GM12878 (cell line): ENCODE measurements around the gene EMP3. TPM values are rescaled to one million over a fixed set of nuclear protein-coding genes. Genes with fewer than 3 reads are reported as not detected.

Experiments used
- ATAC-seq: fragments of 200-7000 bp; cut with Tn5 transposase; 3 replicates; pipeline ENCODE4 v1.9.1; 2020; ENCODE audit warnings: mild to moderate bottlenecking, moderate library complexity
- BruUV-seq: library from RNA; stranded (reverse); fragments of 400-500 nt; replicated peaks from 2 replicates; lab custom pipeline; 2021; lab: Mats Ljungman, UMichigan
- CTCF ChIA-PET: fragments of 300-600 bp; sonication (Branson Sonifier 250); formaldehyde crosslinking; extraction: SDS; loops from one replicate; lab custom pipeline; 2021; ENCODE audit warnings: inconsistent platforms; lab: Yijun Ruan, JAX
- POLR2A ChIA-PET: fragments of 350-600 bp; formaldehyde crosslinking; extraction: SDS; loops from one replicate; lab custom pipeline; 2021; ENCODE audit warnings: inconsistent platforms; lab: Charles Lee
- RAD21 ChIA-PET: fragments of 300-600 bp; sonication (Branson Sonifier 250); formaldehyde crosslinking; loops from one replicate; lab custom pipeline; 2023; ENCODE audit warnings: antibody characterized with exemption; ENCODE audit not compliant: unreplicated experiment; lab: Charles Lee
- SMC1A ChIA-PET: fragments of 300-600 bp; sonication (Branson Sonifier 250); formaldehyde crosslinking; loops from one replicate; lab custom pipeline; 2023; ENCODE audit not compliant: unreplicated experiment, uncharacterized antibody; lab: Charles Lee
- DNase-seq: peaks from one replicate; pipeline ENCODE4 v3.0.0-alpha.2; 2011; ENCODE audit warnings: low read depth, low spot score
- FAIRE-seq: peaks from 3 replicates; lab custom pipeline; 2011; peaks lifted over from hg19 to GRCh38; lab: Jason Lieb, UNC
- H2AFZ ChIP-seq: 2 replicates; pipeline ENCODE4 v1.6.0; 2011; ENCODE audit warnings: low read depth, low read length, control low read depth; ENCODE audit not compliant: control insufficient read depth
- H3K27ac ChIP-seq: 2 replicates; pipeline ENCODE4 v1.5.1; 2011; ENCODE audit warnings: control low read depth; ENCODE audit not compliant: control insufficient read depth, insufficient read depth
- H3K27me3 ChIP-seq, 2 experiments: replicated peaks in 1 of 2; 2 replicates each; pipeline versions ENCODE4 v1.6.0 to v1.6.1; 2011; ENCODE audit warnings: low read length in 1 of 2; ENCODE audit not compliant: control insufficient read depth in 2 of 2, insufficient read depth in 2 of 2
- H3K36me3 ChIP-seq, 2 experiments: 2 replicates each; pipeline ENCODE4 v1.5.1; 2011; ENCODE audit warnings: low read length in 1 of 2; ENCODE audit not compliant: control insufficient read depth in 2 of 2, insufficient read depth in 2 of 2
- H3K4me1 ChIP-seq: 2 replicates; pipeline ENCODE4 v1.6.1; 2011; ENCODE audit warnings: mild to moderate bottlenecking, low read length, moderate library complexity, mixed read lengths; ENCODE audit not compliant: control insufficient read depth, insufficient read depth
- H3K4me2 ChIP-seq: 2 replicates; pipeline ENCODE4 v1.6.0; 2011; ENCODE audit warnings: control low read depth; ENCODE audit not compliant: control insufficient read depth, insufficient read depth
- H3K4me3 ChIP-seq: fragments of 200-600 bp; sonication (generic); 2 replicates; pipeline ENCODE4 v1.5.1; 2016
- H3K79me2 ChIP-seq: 2 replicates; pipeline ENCODE4 v1.6.0; 2011; ENCODE audit warnings: low read length; ENCODE audit not compliant: control insufficient read depth, insufficient read depth
- H3K9ac ChIP-seq: 2 replicates; pipeline ENCODE4 v1.8.0; 2011; ENCODE audit warnings: low read length, control low read depth, mixed read lengths; ENCODE audit not compliant: control insufficient read depth, insufficient read depth
- H3K9me3 ChIP-seq: replicated peaks from 3 replicates; pipeline ENCODE4 v1.5.1; 2011; ENCODE audit warnings: mild to moderate bottlenecking, low read length; ENCODE audit not compliant: control insufficient read depth, insufficient read depth
- H4K20me1 ChIP-seq: 2 replicates; pipeline ENCODE4 v1.6.0; 2011; ENCODE audit not compliant: control insufficient read depth, insufficient read depth
- ATF7 ChIP-seq: fragments of 450-650 bp; IDR thresholded peaks from 2 replicates; pipeline ENCODE4 v1.6.1; 2016; ENCODE audit warnings: low read depth, mild to moderate bottlenecking
- CBX5 ChIP-seq: sonication (generic); IDR thresholded peaks from 2 replicates; pipeline ENCODE4 v1.6.1; 2016; ENCODE audit warnings: low read depth, moderate library complexity, mild to moderate bottlenecking, inconsistent platforms
- ESRRA ChIP-seq: IDR thresholded peaks from 2 replicates; pipeline ENCODE4 v1.6.1; 2012; ENCODE audit warnings: mild to moderate bottlenecking, low read length, improper control_type of control experiment
- ETV6 ChIP-seq, 2 experiments: fragments of 450-650 bp in 1 of 2; IDR thresholded peaks in 1 of 2; conservative IDR thresholded peaks in 1 of 2; 2 replicates each; pipeline ENCODE4 v1.6.1; 2014; ENCODE audit warnings: antibody characterized with exemption in 1 of 2, borderline replicate concordance in 1 of 2, low read depth in 1 of 2, mild to moderate bottlenecking in 1 of 2, moderate library complexity in 1 of 2
- JUNB ChIP-seq: IDR thresholded peaks from 2 replicates; pipeline ENCODE4 v1.6.1; 2016; ENCODE audit warnings: antibody characterized with exemption, mild to moderate bottlenecking
- NFYB ChIP-seq: IDR thresholded peaks from 2 replicates; pipeline ENCODE4 v1.6.1; 2011; ENCODE audit warnings: low read depth, mild to moderate bottlenecking, low read length, improper control_type of control experiment, moderate library complexity; ENCODE audit not compliant: insufficient read depth
- NRF1 ChIP-seq: conservative IDR thresholded peaks from 2 replicates; pipeline ENCODE4 v1.6.1; 2011; ENCODE audit warnings: mild to moderate bottlenecking, low read depth, low read length, improper control_type of control experiment
- RB1 ChIP-seq: fragments of 450-650 bp; formaldehyde crosslinking; IDR thresholded peaks from 2 replicates; pipeline ENCODE4 v1.6.1; 2017; ENCODE audit warnings: mild to moderate bottlenecking, borderline replicate concordance
- RBBP5 ChIP-seq: fragments of 200-600 bp; sonication (generic); conservative IDR thresholded peaks from 2 replicates; pipeline ENCODE4 v1.6.1; 2016
- RUNX3 ChIP-seq: IDR thresholded peaks from 2 replicates; pipeline ENCODE4 v1.6.1; 2012; ENCODE audit warnings: low read length, inconsistent platforms
- SPI1 ChIP-seq: IDR thresholded peaks from 2 replicates; pipeline ENCODE4 v1.6.1; 2011; ENCODE audit warnings: low read depth, mild to moderate bottlenecking, low read length, moderate library complexity, borderline replicate concordance; ENCODE audit not compliant: insufficient read depth
- TARDBP ChIP-seq: IDR thresholded peaks from 2 replicates; pipeline ENCODE4 v1.6.1; 2016; ENCODE audit warnings: borderline replicate concordance
- TCF12 ChIP-seq: IDR thresholded peaks from 2 replicates; pipeline ENCODE4 v1.6.1; 2011; ENCODE audit warnings: low read depth, mild to moderate bottlenecking, low read length
- TCF3 ChIP-seq: IDR thresholded peaks from 2 replicates; pipeline ENCODE4 v1.6.1; 2012; ENCODE audit warnings: low read depth, mild to moderate bottlenecking, low read length, borderline replicate concordance; ENCODE audit not compliant: insufficient read depth
- ZNF274 ChIP-seq: IDR thresholded peaks from one replicate; pipeline ENCODE4 v1.8.0; 2011; ENCODE audit not compliant: insufficient read length, insufficient read depth
- WGBS: methylation state at CpG from one replicate; pipeline ENCODE4 v1.1.6; 2016; ENCODE audit warnings: low lambda C conversion rate; ENCODE audit not compliant: insufficient replicate concordance, insufficient coverage; ENCODE audit errors: missing lambda C conversion rate; 5-methylcytosine and 5-hydroxymethylcytosine counted together
- in situ Hi-C: fragments of 300-500 bp; cut with MboI; formaldehyde crosslinking; loops from 9 replicates; pipeline ENCODE4 v1.14.3; 2018; ENCODE audit warnings: mixed read lengths
- intact Hi-C: fragments of 100-400 bp; cut with micrococcal nuclease; formaldehyde crosslinking; loops from one replicate; pipeline ENCODE4 v1.14.2; 2022; ENCODE audit not compliant: unreplicated experiment
- polyA plus RNA-seq, 11 experiments: library from polyadenylated mRNA; depleted of rRNA in 4 of 11; unstranded in 6 of 11; stranded (reverse) in 5 of 11; fragments of >200 nt; fragmentation: Nextera tagmentation in 4 of 11; fragmentation: Illumina TruSeq in 1 of 11; extraction: Ambion mirVana in 4 of 11; extraction: Trizol in 1 of 11; gene quantifications; 1 replicate in 1 of 11; 2 replicates in 10 of 11; pipeline versions ENCODE4 v1.2.1 to v1.2.3, GENCODE V29; 2011 to 2016; ENCODE audit warnings: inconsistent platforms in 2 of 11, missing spikeins in 2 of 11, low read depth in 1 of 11
- total RNA-seq, 4 experiments: library from RNA; depleted of rRNA in 3 of 4; stranded (reverse); fragments of >200 nt in 3 of 4; fragmentation: Illumina TruSeq in 1 of 4; extraction: Trizol in 1 of 4; gene quantifications; 2 replicates each; pipeline versions ENCODE4 v1.2.1 to v1.2.3, GENCODE V29; 2013 to 2021
- TF ChIP-seq, protein P1 (sequence below): IDR thresholded peaks from 2 replicates; pipeline ENCODE4 v1.6.1; 2011; ENCODE audit warnings: borderline replicate concordance, low read depth, mild to moderate bottlenecking, moderate library complexity, low read length; ENCODE audit not compliant: insufficient read depth, poor library complexity, severe bottlenecking
- TF ChIP-seq, protein P2 (sequence below), 3 experiments: IDR thresholded peaks in 2 of 3; conservative IDR thresholded peaks in 1 of 3; 2 replicates each; pipeline ENCODE4 v1.5.1; 2011; ENCODE audit warnings: low read depth in 3 of 3, low read length in 3 of 3, mild to moderate bottlenecking in 3 of 3, control low read depth in 2 of 3, moderate library complexity in 2 of 3, inconsistent platforms in 1 of 3, mixed read lengths in 1 of 3; ENCODE audit not compliant: control insufficient read depth in 2 of 3, insufficient read depth in 1 of 3; ENCODE audit errors: extremely low read depth in 1 of 3
- TF ChIP-seq, protein P3 (sequence below): fragments of 450-650 bp; IDR thresholded peaks from 2 replicates; pipeline ENCODE4 v1.6.1; 2018; ENCODE audit warnings: borderline replicate concordance, mild to moderate bottlenecking; ENCODE audit not compliant: partially characterized antibody

Gene EMP3
- total and polyA plus RNA-seq, 10 of the 15 experiments (the other 5 are each of a cell fraction or from before 2014, with no cell fraction given) = 53.2 to 224 (median 134) TPM

DNA sequence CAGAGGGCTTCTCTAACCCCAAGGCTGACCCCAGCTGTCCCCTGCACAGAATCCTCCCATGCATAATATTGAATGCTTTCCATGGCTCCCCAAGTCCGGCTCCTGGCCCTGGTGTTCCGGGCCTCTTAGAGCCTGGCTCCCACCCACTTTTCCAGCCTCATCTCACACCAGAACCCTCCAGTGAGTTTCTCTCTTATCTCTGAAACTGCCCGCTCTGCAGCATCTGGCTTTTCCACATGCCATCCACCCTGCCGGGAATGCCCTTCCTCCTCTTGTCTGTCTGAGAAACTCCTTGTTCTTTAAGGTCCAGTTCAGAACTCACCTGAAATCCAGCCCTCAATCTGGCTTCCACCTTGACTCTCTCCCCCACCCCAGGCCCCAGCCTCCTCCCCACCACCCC is 45.6 kb downstream of the EMP3 start:
- no peak overlapping the region for H3K9ac ChIP-seq
- no peaks in the 10 kb centered on the region for H3K4me1 ChIP-seq
- TF ChIP-seq NFYB = no peak
- TF ChIP-seq TARDBP = no peak
- no peak for TF ChIP-seq TCF12
- TF ChIP-seq ZNF274 = no peak
- TF ChIP-seq, protein P1, sequence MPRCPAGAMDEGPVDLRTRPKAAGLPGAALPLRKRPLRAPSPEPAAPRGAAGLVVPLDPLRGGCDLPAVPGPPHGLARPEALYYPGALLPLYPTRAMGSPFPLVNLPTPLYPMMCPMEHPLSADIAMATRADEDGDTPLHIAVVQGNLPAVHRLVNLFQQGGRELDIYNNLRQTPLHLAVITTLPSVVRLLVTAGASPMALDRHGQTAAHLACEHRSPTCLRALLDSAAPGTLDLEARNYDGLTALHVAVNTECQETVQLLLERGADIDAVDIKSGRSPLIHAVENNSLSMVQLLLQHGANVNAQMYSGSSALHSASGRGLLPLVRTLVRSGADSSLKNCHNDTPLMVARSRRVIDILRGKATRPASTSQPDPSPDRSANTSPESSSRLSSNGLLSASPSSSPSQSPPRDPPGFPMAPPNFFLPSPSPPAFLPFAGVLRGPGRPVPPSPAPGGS = no peak
- no peak for TF ChIP-seq TCF3
- TF ChIP-seq, protein P2, sequence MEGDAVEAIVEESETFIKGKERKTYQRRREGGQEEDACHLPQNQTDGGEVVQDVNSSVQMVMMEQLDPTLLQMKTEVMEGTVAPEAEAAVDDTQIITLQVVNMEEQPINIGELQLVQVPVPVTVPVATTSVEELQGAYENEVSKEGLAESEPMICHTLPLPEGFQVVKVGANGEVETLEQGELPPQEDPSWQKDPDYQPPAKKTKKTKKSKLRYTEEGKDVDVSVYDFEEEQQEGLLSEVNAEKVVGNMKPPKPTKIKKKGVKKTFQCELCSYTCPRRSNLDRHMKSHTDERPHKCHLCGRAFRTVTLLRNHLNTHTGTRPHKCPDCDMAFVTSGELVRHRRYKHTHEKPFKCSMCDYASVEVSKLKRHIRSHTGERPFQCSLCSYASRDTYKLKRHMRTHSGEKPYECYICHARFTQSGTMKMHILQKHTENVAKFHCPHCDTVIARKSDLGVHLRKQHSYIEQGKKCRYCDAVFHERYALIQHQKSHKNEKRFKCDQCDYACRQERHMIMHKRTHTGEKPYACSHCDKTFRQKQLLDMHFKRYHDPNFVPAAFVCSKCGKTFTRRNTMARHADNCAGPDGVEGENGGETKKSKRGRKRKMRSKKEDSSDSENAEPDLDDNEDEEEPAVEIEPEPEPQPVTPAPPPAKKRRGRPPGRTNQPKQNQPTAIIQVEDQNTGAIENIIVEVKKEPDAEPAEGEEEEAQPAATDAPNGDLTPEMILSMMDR (IDR thresholded peaks at IDR 0.05 in 2 of 3, conservative IDR thresholded peaks at IDR 0.05 in 1 of 3; ENCODE audit: control insufficient read depth in 2 of 3, extremely low read depth in 1 of 3, insufficient read depth in 1 of 3, low read depth in 3 of 3, low read length in 3 of 3) = no peak
- no peak for TF ChIP-seq CBX5
- no peak for TF ChIP-seq JUNB
- no peak for TF ChIP-seq RUNX3
- TF ChIP-seq ESRRA = no peak
- no peak for TF ChIP-seq SPI1
- TF ChIP-seq ETV6 (conservative IDR thresholded peaks at IDR 0.05 in 1 of 2, IDR thresholded peaks at IDR 0.05 in 1 of 2; ENCODE audit: borderline replicate concordance in 1 of 2, low read depth in 1 of 2) = no peak
- TF ChIP-seq, protein P3, sequence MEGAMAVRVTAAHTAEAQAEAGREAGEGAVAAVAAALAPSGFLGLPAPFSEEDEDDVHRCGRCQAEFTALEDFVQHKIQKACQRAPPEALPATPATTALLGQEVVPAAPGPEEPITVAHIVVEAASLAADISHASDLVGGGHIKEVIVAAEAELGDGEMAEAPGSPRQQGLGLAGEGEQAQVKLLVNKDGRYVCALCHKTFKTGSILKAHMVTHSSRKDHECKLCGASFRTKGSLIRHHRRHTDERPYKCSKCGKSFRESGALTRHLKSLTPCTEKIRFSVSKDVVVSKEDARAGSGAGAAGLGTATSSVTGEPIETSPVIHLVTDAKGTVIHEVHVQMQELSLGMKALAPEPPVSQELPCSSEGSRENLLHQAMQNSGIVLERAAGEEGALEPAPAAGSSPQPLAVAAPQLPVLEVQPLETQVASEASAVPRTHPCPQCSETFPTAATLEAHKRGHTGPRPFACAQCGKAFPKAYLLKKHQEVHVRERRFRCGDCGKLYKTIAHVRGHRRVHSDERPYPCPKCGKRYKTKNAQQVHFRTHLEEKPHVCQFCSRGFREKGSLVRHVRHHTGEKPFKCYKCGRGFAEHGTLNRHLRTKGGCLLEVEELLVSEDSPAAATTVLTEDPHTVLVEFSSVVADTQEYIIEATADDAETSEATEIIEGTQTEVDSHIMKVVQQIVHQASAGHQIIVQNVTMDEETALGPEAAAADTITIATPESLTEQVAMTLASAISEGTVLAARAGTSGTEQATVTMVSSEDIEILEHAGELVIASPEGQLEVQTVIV = no peak
- TF ChIP-seq ATF7 = no peak
- no peak for TF ChIP-seq RBBP5
- TF ChIP-seq NRF1 = no peak
- no peak for TF ChIP-seq RB1
- no peaks in the 10 kb centered on the region for H3K79me2 ChIP-seq
- no peaks in the 10 kb centered on the region for H3K27me3 ChIP-seq
- DNase-seq (no peak), ATAC-seq (no peak), FAIRE-seq (no peak)
- no peaks in the 10 kb centered on the region for H3K9me3 ChIP-seq
- RAD21 ChIA-PET = no interaction called here
- intact Hi-C loops (no loop called here), in situ Hi-C loops (no loop called here)
- CTCF ChIA-PET = no interaction called here
- SMC1A ChIA-PET = no interaction called here
- POLR2A ChIA-PET = no interaction called here
- BruUV-seq = no TSS peak
- H3K36me3 ChIP-seq = no peaks in the 10 kb centered on the region
- 89% methylated on average over 4 of the region's 4 CpGs for WGBS
- no peak overlapping the region for H3K4me3 ChIP-seq
- H3K27ac ChIP-seq = no peak overlapping the region
- H4K20me1 ChIP-seq = no peaks in the 10 kb centered on the region
- no peak overlapping the region for H2AFZ ChIP-seq
- H3K4me2 ChIP-seq = no peak overlapping the region
